KG1 (cell line): ENCODE measurements around the gene ERGIC1.

Experiments used
- DNase-seq: peaks from one replicate; lab custom pipeline; 2025; lab: John Stamatoyannopoulos, UW

Gene ERGIC1

GRCh38 chr5:172983542-172984243 is 149.6 kb downstream of the ERGIC1 start, which contains the start of gene ATP6V0E1:
Gene ATP6V0E1 (plus strand): TSS chr5:172983771. CDS start chr5:172983861, 90 bp downstream.
- DNase-seq, result peak; percentile 97

GRCh38 chr5:172984244-172984953 is 150.3 kb downstream of the ERGIC1 start:
- DNase-seq, result peak; percentile 94

GRCh38 chr5:172985596-172985995 is 151.5 kb downstream of the ERGIC1 start:
- DNase-seq, result no peak

GRCh38 chr5:172988276-172988675 is 154.2 kb downstream of the ERGIC1 start:
- DNase-seq, result no peak

GRCh38 chr5:172990776-172991175 is 156.7 kb downstream of the ERGIC1 start:
- DNase-seq, result no peak

GRCh38 chr5:172994405-172994804 is 160.4 kb downstream of the ERGIC1 start:
- DNase-seq, result no peak

GRCh38 chr5:172999372-172999973 is 165.4 kb downstream of the ERGIC1 start:
- DNase-seq, result no peak

- no peak for DNase-seq
Measured at GRCh38 chr5:172999974-173000373, 165.9 kb downstream of the ERGIC1 start.

GRCh38 chr5:173001229-173001841 is 167.3 kb downstream of the ERGIC1 start:
- DNase-seq, result no peak
